Activated gamma-delta T cell treated with Interleukin-2 at 50 U/mL for 16 hours (primary cell): ENCODE measurements around the gene MATK.
A peak's percentile ranks its signal among the peaks of the same experiment; 100 is the strongest.

Experiments used
- DNase-seq: peaks from one replicate; pipeline ENCODE4 v3.0.0-alpha.2; 2020

MATK gene, protein sequence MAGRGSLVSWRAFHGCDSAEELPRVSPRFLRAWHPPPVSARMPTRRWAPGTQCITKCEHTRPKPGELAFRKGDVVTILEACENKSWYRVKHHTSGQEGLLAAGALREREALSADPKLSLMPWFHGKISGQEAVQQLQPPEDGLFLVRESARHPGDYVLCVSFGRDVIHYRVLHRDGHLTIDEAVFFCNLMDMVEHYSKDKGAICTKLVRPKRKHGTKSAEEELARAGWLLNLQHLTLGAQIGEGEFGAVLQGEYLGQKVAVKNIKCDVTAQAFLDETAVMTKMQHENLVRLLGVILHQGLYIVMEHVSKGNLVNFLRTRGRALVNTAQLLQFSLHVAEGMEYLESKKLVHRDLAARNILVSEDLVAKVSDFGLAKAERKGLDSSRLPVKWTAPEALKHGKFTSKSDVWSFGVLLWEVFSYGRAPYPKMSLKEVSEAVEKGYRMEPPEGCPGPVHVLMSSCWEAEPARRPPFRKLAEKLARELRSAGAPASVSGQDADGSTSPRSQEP

GRCh38 chr19:3785938-3786824 lies at the start of gene MATK:
Gene MATK, minus strand, starts transcription at chr19:3786381. Its CDS starts 1,246 bp downstream, at chr19:3785135.
- DNase-seq, result no peak

- DNase-seq, result no peak
These were observed 48.9 kb upstream of the MATK start for GRCh38 chr19:3835055-3835435.

- DNase-seq, result no peak
These were observed 48.3 kb upstream of the MATK start for GRCh38 chr19:3834349-3835054.

DNA sequence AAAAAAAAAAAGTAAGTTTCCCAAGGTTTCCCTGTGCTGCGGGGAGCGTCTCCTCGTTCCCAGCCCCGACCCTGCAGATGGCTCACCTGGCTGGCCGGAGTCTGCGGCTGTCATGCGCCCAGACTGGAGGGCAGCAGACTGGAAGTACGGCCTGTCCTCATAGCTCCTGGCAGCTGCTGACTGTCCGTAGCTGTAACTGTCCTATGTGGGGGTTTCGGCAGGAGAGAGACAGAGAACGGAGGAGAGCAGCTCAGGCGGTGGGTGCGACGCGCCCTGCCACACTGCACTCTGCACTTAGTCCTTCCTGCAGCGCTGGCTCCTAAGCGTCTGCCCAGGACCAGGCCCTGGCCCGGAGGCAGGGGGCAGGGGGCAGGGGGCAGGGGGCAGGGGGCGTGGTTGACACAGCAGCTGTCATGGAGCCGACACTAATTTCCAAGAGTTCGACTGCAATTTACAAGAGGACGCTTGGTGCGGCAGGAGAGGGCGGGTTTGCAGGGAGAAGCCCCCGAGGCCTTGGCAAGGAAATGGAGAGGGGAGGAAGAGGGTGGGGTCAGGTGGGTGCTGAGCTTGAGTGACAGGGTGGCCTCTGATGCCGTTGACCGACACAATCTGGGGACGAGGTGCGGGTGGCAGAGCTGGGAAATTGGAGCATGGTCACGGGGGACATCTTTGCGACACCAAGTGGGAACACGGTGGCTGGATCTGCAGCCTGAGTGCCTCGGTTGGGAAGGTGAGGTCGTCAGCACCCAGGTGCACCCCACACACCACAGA lies 47.6 kb upstream of the MATK start:
- no peak for DNase-seq

DNA sequence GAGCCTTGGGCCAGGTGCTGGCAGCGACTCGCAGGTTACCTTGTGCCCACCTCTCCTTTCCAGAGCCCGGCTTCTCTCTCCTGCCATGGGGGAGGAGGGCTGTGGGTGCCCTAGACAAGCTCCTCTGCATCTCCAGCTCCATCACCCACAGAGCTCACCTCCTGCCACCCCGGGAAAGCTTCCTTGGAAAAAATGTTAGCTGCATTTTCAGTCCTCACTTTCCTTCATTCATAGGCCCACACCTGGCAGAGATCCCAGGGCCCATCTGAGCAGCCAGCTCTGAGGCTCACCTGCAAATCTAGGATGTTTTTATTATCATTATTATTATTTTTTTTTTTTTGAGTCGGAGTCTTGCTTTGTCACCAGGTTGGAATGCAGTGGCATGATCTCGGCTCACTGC lies 45.8 kb upstream of the MATK start:
- DNase-seq, result no peak

- DNase-seq, result no peak
These were observed 45.4 kb upstream of the MATK start for GRCh38 chr19:3831601-3832000.

GRCh38 chr19:3830621-3831589 lies 44.7 kb upstream of the MATK start:
- DNase-seq, result no peak

- DNase-seq, result no peak
These were observed 41.1 kb upstream of the MATK start for GRCh38 chr19:3827306-3827705.

DNA sequence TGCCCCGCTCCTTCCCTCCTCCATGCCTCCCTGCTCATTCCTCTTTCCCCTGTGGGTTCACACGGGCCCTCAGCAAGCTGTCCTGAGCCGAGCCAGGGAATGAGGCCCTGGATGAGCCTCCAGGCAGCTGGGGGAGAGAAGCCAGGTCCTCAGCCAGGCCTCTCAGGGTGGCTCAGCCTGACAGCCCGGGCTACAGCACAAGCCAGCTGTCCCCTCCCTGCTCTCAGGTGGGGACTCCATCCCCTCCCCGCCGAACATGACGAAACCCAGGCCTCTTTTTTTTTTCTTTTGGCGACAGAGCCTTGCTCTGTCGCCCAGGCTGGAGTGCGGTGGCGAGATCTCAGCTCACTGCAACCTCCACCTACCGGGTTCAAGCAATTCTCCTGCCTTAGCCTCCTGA lies 40.0 kb upstream of the MATK start:
- no peak for DNase-seq

DNA sequence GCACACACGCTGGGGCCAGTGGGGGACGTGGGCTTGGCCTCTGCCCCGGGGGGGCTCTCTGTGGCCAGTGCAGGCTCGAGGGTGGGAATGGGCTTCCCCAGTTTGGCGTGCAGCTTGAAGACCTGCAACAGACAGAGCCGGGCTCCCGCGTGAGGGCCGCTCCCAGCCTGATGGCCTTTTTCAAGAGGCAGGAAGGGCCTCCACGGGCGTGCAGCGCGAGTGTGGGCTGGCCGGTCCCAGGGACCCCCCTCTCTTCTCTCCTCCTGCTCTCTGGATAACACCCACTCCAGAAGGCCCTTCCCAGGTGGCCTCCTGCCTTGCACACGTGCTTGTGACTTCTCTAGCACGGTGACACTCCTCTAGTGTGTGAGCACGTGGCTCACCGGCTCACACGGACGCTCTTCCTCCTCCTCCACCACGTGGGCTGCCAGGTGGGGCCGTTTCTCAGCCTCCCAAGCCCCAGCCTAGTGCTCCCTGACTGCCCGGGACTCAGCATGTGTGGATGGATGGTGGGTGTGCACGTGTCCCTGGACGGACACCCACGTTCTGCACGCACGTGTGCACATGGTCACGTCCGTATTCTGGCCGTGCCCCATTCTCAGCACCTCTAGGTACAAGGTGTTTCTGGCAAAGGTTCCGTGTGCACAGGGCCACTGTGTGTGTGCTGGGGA lies 39.2 kb upstream of the MATK start:
- no peak for DNase-seq

- DNase-seq, result no peak
These were observed 37.2 kb upstream of the MATK start for GRCh38 chr19:3823350-3823713.

GRCh38 chr19:3822683-3823349 lies 36.6 kb upstream of the MATK start:
- DNase-seq, result no peak

GRCh38 chr19:3821857-3822364 lies 35.7 kb upstream of the MATK start:
- DNase-seq, result peak; percentile 92

DNA sequence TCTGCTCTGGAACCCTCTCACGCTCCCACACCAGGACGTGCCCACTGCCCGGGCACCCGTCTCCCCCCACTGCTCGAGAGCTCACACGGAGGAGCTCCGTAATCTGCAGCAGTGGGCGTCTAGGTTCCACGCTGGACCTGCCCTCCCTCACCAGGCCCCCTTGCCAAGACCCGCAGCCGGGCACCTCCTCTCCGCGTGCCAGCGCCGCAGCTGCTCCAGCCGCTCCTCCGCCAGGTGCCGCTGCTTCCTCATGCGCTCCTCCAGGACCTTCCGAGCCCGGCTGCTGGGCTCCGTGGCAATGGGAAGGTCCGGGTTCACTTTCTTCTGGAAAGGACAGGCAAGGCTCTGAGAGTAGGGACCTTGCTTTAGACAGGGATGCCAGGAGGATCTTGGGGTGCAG lies 35.0 kb upstream of the MATK start:
- DNase-seq, result no peak

GRCh38 chr19:3819989-3820388 lies 33.8 kb upstream of the MATK start:
- no peak for DNase-seq

- DNase-seq, result no peak
These were observed 32.7 kb upstream of the MATK start for GRCh38 chr19:3818918-3819317.

DNA sequence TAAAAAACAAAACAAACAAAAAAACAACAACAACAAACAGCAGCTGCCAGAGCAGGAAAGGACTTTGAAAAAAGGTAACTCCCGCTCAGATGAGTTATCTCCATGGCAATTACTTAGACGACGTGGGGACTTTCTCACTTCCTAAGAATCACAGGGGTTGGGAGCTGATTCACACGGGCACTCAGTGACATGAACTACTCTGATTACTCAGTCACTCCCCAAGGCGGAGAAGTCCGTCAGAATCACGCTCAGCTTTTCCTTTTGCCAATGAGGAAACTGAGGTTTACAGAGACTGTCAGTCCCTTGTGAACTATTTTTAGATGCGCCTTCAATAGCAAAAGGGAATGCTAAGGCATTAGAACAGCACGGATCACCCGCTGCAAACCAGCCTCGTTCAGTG lies 32.3 kb upstream of the MATK start:
- DNase-seq, result no peak

GRCh38 chr19:3817761-3818160 lies 31.6 kb upstream of the MATK start:
- DNase-seq, result no peak

- DNase-seq, result no peak
These were observed 30.5 kb upstream of the MATK start for GRCh38 chr19:3816566-3817218.
